A549 treated with CpdA at 1 μM for 4 hours (cell line): ENCODE results near the gene SERPINA6. TPM values are rescaled to one million over a fixed set of nuclear protein-coding genes. Genes with fewer than 3 reads are reported as not detected.

ENCODE experiments used
- total RNA-seq: library from RNA; stranded (reverse); fragments of 200-300 nt; extraction: Qiagen RNA extraction; gene quantifications from 5 replicates; pipeline ENCODE4 v1.2.3, GENCODE V29; 2022; ENCODE audit warnings: low read depth

The SERPINA6 gene, protein sequence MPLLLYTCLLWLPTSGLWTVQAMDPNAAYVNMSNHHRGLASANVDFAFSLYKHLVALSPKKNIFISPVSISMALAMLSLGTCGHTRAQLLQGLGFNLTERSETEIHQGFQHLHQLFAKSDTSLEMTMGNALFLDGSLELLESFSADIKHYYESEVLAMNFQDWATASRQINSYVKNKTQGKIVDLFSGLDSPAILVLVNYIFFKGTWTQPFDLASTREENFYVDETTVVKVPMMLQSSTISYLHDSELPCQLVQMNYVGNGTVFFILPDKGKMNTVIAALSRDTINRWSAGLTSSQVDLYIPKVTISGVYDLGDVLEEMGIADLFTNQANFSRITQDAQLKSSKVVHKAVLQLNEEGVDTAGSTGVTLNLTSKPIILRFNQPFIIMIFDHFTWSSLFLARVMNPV
- 0.59 to 1.1 TPM (median 0.94 TPM) in 5 replicates for total RNA-seq

DNA sequence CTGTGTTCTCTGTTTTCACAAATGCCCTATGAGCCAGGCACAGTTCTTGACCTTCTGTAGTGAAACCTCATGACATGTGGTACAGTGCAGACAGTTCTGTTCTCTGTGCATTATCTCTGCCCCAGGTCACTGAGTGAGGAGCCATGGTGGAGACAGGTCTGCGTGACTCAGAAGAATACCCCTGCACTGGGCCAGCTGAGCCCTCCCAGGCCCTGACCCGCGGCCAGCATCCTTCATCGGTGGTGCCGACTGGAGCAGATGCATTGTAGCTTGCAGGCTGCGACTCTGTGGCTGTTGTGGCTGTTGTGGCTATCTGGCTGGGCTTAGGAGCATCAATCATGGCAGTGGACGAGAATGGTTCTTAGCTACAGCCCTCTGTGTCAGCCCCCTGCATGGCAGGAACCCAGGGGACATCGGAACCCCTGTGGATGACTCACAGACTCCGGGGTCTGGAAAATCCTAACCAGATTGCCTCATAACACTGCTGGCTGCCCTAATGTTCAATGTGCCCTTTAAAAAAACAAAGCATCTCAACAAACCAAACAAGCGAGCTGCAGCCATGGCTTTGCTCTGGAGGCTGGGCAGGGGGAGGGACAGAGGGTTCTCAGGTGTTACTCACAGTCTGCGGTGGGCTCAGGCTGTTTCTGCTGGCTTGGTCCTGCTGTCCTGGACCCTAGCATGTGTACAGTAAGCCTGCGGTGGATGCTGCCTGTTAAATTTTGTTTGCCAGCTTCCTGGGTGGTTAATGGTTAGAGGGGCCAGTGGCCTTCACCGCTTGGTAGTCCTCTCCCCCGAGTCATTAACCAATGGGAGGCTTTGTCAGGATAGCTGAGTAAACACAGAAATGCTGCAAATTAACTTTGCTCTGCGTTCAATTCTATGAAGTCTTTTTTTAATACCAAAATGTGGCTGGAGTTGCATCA, at the start of gene SERPINA6:
TSS of gene SERPINA6 (minus strand) at position 689 of the 923 bp plus-strand sequence. CDS start 8,688 bp downstream, outside the sequence.

DNA sequence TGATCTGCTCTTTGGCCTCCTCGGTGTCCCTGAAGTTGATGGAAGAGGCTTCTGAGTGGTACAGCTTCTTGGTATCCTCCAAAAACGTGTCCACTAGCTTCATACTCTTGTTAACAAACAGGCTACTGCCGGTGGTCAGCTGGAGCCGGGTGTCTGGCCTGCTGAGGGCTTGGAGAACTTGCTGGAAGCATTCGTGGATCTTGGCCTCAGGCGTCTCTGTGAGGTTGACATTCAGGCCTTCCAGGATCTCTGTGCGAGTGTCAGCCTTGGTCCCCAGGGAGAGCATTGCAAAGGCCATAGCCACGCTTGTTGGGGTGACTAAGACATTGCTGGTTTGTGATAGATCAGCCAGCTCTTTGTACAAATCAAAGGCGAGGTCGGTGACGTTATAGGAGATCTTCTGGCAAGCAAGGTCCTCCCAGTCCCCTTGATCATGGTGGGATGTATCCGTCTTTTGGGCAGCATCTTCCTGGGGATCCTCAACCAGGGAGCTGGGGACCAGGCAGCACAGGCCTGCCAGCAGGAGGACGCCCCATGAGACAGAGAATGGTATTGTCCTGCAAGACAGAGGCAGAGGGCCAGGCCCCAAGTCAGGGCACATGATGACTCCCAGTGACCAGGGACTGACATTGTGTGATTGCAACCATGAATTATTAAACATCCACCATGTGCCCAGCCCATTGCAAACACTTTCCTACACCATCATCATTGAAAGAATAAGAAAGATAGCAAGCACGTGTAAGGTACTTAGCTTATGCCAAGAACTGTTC, 43.2 kb upstream of the SERPINA6 start, which contains the start of gene SERPINA2:
TSS of gene SERPINA2 (minus strand) at position 553 of the 770 bp plus-strand sequence.

DNA sequence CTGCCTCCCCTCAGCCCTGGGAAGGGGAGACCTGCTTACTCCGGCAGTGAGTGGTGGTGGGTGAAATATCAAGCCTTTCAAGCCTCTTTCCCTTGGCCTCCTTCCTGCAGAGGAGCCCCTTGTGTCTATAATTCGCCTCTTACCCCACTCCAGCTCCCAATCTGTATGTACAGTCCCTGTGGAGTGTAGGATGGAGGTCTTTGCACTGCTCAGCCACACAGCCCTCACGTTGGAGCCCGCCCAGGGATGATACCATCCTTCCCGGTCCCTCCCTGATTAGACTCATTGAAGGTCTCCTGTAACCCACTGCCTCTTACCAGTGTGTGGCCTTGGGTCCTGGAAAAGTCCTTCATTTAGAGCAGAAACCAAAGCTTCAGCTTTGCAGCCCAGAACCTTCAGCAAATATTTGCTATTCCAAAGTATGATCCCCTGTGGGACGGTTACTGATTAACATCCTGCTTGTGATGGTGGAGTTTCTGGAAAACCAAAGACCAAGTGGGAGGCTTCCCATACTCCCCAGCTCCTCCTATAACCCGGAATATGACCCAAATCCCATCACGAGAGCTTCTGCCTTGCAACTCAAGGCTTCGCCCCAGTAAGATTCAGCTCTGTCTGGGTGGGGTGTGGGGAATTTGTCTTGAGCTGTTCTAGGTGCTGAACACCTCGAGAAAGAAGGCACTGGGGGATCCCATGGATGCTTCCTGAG, 30.1 kb downstream of the SERPINA6 start, which contains the start of gene SERPINA10:
TSS of gene SERPINA10 (minus strand) at position 397 of the 706 bp plus-strand sequence. CDS start 2,675 bp downstream, outside the sequence.

Other genes starting within 250 kb of the SERPINA6 start
- 175 to 191 TPM (median 183 TPM) in 5 replicates for gene DDX24, start 242.1 kb downstream of the SERPINA6 start, total RNA-seq
- 14.6 to 20.2 TPM (median 19.0 TPM) in 5 replicates for gene IFI27L1, start 242.0 kb downstream of the SERPINA6 start, total RNA-seq
- 0.62 to 2.3 TPM (median 0.95 TPM) in 5 replicates for gene IFI27, start 212.6 kb downstream of the SERPINA6 start, total RNA-seq
- 51.3 to 66.7 TPM (median 55.5 TPM) in 5 replicates for gene IFI27L2, start 193.7 kb downstream of the SERPINA6 start, total RNA-seq
- 0.22 to 0.59 TPM (median 0.24 TPM) in 5 replicates for gene PPP4R4, start 149.0 kb downstream of the SERPINA6 start, total RNA-seq
- gene SERPINA10, start 30.1 kb downstream of the SERPINA6 start, total RNA-seq = 0.08 TPM in 1 of 5 replicates, not detected in the others
- not detected in 5 replicates for gene SERPINA2, start 43.4 kb upstream of the SERPINA6 start, total RNA-seq
- 0.26 to 1.7 TPM (median 0.59 TPM) in 5 replicates for gene SERPINA1, start 65.3 kb upstream of the SERPINA6 start, total RNA-seq
- gene SERPINA11, start 129.5 kb upstream of the SERPINA6 start, total RNA-seq = not detected in 5 replicates
- 0.03 TPM in 1 of 5 replicates, not detected in the others for gene SERPINA9, start 152.9 kb upstream of the SERPINA6 start, total RNA-seq
- not detected in 5 replicates for gene SERPINA12, start 186.1 kb upstream of the SERPINA6 start, total RNA-seq
- gene SERPINA4, start 238.1 kb upstream of the SERPINA6 start, total RNA-seq = not detected in 5 replicates